GM18858 (cell line): ENCODE results near the gene GCKR.

ENCODE experiments used
- ATAC-seq: cut with Tn5 transposase; IDR thresholded peaks from one replicate; pipeline ENCODE4 v1.9.1; 2021; ENCODE audit not compliant: unreplicated experiment

GCKR gene

DNA sequence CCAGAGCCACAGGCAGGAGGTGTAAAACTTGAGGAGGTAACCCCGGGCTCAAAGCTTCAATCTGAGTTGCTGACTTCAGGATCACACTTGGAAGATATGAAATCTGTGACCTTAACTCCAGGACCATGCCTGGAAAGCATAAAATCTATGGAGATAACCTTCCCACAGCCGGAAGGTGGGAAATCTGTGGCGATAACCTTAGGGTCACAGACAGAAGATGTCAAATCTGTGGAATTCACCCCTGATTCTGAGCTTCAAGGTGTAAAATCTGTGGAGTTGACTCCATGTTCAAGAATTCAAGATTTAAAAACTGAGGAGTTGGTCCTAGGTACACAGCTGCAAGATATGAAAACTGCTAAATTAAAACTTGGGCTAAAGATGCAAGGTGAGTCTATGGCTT lies 74.6 kb downstream of the GCKR start:
- no peak for ATAC-seq

DNA sequence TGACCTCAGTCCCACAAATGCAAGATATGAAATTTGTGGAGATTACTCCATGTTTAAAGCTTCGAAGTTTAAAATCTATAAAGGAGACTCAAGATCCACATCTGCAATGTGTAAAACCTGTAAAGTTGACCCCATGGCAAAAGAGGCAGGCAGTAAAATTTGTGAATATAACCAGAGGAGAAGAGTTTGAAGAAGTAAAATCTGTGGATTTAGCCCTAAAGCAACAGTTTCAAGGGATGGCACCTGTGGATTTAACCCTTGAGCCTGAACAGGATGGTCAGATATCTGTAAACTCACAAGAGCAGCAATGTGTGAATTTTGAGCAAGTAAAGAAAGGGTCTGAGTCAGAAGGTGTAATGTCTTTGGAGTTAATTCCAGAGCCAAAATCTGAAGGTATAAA lies 75.0 kb downstream of the GCKR start:
- no peak for ATAC-seq

DNA sequence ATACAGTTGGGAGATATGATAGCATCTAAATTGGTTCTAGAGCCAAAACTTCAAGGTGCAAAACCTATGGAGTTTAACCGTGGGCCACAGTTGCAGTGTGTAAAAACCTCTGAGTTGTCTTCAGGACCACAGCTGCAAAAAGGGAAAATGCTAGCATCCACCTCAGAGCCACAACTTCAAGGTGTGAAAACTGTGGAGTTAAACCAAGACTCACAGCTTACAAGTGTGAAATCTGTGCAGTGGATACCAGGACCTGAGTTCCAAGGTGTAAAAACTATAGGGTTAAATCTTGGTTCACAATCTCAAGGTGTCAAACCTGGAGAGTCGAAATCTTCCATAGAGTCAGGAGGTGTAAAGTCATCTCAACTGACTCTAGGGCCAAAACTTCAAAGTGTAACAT lies 75.8 kb downstream of the GCKR start:
- no peak for ATAC-seq

DNA sequence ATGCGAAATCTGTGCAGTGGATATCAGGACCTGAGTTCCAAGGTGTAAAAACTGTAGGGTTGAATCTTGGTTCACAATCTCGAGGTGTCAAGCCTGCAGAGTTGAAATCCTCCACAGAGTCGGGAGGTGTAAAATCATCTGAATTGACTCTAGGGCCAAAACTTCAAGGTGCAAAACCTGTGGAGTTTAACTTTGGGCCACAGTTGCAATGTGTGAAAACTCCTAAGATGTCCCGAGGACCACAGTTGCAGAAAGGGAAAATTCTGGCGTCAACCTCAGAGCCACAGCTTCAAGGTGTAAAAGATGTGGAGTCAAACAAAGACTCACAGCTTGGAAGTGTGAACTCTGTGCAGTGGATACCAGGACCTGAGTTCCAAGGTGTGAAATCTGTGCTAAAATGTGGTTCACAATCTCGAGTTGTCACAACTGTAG lies 76.4 kb downstream of the GCKR start:
- ATAC-seq, result no peak
